Embryonic facial prominence (tissue), 1 donor: ENCODE results near the gene USP47.

Experiments used
- DNase-seq: peaks from one replicate; pipeline ENCODE4 v3.0.0-alpha.2; 2016; ENCODE audit errors: extremely low spot score

USP47 gene

DNA sequence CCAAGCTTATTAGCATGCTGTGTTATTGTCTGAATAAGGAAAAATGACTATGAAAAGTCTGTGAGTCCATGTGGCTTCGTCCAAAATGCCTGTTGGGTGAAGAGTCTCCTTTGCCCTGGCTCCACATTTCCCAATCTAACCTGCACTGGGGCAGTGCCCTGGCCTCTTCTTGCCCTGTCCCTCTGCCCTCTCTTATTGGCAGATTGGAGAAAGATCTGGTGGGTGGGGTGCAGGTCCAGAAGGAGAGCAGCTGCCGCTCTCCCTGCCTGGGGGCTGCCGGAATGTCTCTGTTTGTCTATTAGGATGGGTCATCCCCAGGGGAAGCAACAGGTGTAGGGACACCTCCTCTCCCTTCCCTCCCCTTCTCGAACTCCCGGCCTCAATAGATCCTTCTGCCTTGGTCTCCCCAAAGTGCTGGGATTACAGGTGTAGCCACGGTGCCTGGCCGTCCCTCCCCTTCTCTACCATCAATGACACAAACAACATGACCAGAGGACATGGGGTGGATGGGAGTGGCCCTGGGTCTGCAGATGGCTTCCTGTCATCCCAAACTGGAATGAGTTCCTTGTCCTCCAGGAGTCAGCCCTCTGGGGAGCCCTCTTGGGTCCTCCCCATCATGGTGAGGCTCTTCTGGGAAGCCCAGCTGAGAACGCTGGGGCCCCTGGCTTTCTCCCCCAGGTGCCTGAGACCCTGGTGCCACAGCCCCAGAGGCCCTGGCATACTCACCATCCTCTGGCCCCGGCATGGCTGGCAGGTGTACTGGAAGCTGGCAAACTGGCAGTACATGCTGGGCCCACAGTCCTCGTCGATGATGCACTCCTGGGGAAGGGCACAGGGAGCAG is 126.1 kb downstream of the USP47 start:
- DNase-seq, result no peak

DNA sequence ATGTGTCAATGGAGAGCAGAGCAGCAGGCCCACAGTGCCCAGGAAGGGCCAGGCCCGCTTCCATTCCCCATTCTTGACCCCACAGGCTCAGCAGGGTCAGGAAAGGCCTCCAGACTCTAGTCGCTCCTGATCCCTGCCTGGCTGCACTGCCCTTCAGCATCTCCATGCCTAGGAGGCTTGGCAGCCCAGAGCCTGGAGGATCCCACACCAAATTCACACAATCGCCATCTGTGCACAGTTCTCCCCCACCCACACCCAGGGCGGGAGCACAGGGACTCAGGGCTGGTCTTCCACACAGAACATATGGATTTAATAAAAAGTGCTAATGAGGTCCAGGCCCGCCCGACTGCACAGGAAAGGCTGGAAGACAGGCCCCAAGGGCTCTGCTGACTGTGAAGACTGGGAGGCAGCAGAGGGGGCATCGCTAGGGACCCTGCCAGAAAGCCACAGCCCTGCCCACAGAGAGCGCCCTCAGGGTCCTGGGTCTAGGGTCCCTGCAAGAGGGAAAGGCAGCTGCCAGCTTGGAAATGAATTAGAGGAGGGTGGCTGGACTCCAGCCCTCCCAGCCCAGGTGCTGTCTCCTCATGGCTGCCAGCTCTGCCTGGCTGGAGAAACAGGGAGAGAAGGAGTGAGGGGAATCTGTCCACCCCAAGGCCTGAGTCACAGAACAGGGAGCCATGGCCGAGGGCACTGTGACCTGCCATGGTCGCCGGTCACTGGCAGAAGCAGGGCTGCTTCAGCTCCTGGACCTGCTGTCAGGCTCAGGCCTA is 126.9 kb downstream of the USP47 start:
- peak; percentile 36 for DNase-seq

DNA sequence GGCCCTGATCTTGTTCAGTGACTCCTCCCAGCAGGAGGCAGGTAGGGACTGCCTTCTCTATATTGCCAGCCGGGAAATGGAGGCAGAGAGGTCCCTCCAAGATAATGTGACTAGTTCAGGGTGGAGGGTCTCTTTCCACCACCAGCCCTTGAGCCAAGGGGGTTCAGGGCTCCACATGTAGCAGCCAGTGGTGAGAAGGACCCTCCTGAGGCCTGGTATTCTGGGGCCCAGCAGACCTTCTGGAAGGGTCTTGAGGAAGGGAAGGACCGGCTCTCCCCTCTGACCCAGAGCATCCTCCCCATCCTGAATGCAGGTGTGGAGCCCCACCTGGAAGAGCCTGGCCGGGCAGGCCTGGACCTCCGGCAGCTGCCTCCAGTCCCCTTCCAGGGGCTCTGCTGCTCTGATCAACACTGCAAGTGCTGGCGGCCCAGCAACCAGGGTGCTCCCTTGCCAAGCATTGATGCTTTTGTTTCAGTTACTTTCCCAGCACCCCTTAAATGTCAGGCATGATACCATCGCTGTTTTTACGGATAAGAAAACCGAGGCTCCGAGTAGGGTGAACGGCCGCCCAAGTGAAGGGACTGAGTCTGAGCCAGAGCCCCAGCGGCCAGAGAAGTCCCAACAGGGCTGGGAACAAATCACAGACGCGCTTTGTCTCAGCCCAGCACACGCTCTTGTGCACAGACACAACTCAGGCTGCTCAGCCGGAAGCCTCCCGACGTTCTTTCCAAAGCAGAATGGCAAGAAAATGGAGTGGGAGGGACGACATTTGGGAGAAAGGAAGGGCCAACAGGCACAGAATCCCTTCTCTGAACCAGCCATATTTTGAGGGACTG is 127.8 kb downstream of the USP47 start:
- no peak for DNase-seq

DNA sequence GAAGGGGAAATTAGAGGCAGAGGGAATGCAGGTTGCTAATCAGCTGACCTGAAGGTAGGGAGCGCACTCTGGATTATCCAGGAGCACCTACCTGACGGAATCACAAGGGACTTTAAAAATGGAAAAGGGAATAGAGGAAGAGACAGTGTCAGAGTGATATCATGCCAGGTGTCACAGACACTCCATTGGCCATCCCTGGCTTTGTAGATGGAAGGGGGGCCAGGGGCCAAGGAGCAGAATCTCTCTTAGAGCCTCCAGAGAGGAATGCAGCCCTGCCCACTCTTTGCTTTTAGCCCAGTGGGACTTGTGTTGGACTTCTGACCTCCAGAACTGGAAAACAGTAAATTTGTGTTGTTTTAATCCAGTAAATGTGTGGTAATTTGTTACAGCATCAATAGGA is 128.8 kb downstream of the USP47 start:
- DNase-seq, result no peak

DNA sequence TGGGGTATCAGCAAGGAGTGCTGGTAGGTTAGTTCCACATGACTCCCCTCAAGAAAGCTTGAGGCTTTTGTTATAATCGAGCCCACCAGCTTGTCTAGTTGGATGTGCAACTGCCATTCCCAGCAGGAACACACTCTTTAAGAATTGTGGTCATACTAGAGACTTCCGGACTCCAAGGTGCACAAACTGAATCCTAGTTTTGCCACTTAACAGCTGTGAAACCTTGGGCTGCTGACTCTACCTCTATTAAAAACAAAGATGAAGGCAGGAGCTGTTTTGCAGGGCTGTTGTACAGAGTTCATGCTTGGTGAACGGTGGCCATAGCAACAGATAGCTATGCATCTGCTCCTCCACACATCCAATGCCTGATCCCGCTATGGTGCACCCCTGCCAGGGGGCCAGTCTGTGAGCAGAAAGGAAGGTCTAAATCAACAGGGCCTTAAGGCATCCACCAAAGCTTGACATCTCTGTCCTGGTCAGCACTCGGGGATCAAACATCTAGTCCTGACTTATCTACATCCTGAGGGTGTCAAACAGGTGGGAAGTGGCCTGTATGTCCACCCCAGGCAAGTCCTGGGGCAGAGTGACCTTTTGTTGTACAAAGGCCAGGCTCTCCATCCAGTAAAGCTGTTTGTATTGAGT is 130.3 kb downstream of the USP47 start:
- no peak for DNase-seq

DNA sequence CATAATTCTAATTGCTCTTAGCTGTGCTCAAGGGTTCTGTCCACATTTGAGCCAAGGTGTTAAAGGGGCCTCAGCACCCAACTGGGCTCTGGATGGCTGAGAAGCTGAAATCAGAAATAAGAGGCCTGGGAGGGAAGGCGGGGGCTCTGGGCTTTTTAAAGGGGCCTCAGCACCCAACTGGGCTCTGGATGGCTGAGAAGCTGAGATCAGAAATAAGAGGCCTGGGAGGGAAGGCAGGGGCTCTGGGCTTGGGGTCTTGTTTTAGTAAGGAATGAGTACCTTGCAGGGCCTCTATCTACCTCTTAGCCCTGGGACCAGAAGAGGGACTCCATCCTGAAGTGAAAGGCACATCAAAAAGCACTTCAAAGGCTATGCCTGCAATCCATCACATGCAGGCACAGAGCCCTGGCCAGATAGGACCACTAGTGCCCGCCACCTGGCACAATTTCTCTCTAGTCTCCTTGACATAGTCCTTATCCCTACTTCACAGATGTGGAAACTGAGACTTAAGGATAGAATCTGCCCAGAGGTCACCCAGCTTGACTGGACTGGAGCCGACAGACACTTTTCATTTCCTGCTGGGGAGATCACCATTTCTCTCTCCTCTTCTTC is 131.1 kb downstream of the USP47 start:
- no peak for DNase-seq

DNA sequence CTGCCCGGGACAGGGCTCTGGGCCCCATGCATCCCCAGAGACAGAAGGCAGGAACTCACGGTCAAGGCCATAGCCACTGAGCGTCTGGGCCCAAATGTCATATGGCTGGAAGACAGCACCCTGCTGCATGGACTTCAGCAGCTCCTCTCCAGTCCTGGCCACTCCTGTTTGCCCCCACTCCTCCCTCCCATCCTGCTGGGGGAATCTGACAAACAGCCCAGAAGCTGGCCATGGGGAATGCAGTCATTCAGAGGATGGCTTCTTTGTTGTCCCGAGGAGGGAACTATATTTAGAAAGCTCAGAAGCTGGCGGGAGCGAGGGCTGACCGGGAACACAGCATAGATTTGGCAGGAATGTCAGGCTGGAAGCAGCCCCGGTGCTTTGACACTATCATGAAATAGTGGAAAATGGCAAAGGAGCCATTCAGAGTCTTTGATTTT is 131.6 kb downstream of the USP47 start:
- no peak for DNase-seq

DNA sequence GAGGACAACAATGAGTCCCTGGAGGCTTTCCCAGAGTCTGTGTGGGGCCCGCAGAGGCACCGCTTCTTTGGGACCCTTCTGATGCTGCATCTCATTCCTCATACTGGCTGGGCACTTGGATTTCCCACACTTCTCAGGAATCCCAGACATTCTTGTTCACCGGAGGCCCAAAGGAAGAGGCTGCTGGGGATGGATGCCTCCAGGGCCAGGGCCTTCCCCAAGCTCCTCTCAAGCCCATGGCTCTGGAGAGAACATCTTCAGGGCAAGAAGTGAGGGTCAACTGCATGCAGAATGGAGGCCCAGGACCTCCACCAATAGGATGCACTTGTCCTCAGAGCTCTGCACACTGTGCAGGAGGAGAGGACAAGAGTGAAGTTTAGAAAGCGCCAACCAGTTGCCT is 132.1 kb downstream of the USP47 start:
- DNase-seq, result no peak

DNA sequence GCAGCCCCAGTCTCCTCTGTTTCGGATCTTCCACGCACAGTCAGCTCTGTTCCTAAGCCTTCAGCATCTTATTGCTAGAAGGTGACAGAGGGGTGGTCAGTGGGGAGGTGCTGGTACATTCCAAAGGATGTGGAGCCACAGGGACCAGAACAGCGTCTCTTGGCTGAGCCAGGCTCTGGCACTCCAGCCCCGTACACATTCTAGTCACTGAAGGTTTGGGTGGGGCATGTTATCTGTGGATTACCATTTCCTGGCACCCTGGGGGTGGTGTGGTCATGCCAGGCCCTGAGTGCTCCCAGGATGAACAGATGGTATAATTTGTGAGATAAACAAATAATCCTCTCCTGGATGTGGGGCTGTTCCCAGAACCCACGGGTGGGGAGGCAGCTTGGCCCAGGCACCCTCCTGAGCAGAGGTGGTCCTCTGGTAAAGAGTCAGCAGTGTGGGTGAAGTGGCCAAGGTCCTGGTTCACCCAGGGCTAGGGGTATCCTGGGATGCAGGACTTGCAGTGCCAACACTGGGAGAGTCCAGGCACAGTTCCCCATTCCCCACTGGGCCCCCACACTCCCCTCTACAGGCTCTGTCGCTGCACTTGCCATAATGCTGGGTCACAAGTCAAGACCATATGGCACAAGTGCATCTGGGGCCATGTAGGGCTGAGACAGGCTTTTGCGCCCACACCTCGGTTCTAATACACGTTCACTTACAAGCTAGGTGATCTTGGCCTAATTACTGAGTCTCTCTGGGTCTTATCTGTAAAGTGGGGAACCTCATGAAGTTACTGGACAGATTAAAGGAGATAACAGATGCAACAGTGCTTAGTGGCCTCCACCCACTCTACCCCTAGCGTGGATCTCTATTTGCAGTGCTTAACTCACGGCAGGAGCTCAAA is 133.7 kb downstream of the USP47 start:
- DNase-seq, result no peak

DNA sequence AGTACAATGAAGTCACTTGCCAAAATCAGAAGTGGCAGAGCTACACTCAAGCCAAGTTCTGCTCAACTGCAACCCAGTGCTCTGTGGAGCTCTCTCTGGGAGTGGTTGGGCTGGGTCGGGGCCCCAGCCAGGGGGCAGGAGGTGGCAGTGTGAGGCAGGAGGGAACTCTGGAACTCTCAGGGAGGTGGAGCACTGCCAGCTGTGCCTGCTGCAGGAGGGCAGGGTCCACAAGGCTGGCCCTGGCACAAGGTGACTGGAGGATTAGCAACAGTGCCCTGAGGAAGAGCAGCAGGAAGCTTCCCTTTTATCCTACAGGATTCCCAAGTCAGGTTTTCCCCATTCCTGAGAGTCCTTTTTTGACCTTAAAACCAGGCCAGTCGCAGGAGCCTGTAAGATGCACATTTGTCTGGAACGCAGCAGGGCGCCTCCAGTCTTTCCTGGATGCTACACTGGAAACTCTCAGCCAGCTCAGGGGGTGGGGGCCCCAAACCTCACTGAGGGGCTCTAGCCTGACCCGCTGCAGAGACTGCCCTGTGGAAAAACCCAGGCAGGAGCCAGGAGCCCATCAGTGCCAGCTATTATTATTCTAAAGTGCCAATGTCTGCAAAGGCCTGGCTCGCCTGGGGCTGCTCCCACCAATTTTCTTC is 134.8 kb downstream of the USP47 start:
- DNase-seq, result no peak

DNA sequence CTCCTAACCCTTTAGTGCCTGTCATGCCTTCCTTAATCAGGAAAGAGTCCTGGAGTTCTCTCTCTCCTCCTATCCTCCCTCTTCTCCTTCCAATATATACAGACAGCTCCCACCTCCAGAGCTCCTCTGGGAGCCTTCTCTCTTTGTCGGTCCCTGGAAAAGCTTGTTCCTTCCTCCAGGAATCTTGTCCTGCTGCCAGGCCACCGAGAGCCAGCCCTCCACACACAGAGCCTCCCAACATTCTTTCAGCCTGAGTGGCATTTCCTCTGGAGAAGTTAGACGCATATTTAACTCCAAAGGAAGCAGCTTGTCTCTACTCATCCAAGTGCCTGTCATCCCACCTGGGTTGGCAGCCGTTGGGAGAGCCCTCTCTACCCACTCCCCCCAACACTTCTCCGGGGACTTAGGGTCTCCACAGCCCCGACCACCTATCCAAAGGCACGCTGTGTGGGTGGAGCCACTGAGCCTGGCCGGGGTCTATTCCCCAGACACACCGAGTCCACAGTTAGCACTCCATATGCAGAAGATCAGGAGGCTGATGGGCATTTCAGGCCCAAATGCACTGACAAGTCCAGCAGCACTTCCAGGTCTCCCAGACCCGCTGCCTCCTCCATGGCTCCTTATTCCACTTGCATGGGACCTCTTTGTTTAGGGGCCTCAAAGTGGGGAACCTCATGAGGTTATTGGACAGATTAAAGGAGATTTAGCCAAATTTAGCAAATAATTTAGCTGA is 135.6 kb downstream of the USP47 start:
- DNase-seq, result peak; percentile 32

DNA sequence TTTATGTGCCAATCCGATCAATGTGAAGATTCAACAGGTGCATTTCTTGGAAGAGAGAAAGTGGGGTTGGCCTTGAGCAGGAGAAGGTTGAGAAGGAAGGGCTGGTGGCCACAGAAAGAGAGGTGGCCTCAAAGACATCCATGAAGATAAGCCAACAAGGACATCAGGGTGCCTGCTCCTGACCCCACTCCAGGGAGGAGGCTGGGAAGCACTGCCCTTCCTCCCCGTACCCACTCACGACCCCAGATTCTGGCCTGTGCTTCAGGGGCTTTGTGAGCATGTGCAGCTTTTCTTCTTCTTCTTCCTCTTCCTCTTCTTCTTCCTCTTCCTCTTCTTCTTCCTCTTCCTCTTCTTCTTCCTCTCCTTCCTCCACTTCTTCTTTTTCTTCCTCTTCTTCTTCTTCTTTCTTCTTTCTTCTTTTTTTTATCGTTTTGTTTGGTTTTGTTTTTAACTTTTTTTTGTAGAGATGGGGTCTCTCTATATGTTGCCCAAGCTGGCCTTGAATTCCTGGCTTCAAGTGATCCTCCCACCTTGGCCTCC is 136.4 kb downstream of the USP47 start:
- DNase-seq, result no peak

DNA sequence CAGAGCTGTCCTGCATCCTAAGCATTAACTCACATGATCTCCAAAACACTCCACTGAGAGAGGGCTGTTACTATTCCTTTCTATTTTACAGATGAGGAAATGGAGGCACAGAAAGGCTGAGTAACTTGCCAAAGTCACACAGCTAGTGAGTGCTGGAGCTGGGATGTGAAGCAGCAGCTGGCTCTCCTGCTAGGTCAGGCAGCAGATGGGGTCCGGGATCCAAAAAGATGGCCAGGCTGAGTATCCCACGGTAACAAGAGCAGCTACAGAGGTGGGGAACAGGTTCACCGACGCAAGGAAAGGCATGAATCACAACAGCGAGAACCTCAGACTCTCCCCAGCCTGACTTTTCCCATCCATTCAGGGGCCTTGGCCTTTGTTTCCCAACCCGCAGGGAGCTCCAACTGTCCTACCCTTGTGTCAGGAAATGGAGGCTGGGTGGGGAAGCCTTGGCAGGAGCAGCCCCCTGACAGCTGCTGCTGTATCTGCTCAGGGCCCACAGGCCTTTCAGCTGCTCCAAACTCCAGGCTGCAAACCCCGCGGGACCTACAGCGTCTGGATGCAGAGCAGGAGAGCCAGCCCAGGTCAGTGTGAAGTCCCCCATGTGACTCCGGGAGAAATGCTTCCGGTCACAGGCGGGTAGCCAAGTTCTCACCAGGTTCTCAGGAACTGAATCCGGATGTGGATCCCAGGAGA is 137.2 kb downstream of the USP47 start:
- no peak for DNase-seq

DNA sequence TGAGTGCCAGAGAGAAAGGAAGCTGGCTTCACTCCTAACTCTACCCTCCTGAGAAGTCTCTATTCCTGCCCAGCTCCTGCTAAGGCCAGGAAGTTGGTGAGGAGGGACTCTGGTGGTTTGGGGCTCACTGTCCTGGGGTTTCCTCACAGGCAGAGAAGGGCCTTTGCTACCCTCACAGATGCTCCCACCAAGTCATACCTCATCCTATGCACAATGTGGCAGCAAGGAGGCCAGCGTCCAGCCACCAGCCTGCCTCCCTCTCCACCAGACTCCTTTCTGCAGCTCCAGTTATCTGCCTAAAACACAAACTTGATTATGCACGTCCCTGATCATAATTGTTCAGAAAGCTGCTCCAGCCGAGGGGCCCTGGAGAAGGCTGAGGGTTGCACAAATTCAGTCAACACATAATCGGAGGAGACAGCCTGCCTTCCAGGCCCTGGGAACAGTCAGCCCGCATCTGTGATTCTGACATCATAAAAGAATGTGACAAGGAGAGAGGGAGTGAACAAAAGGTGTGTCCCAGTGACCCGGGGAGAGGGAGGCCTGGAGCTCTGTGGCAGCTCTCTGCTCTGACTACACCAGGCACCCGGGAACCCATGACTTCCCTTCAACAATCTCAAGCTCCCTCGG is 137.8 kb downstream of the USP47 start:
- peak; percentile 57 for DNase-seq

DNA sequence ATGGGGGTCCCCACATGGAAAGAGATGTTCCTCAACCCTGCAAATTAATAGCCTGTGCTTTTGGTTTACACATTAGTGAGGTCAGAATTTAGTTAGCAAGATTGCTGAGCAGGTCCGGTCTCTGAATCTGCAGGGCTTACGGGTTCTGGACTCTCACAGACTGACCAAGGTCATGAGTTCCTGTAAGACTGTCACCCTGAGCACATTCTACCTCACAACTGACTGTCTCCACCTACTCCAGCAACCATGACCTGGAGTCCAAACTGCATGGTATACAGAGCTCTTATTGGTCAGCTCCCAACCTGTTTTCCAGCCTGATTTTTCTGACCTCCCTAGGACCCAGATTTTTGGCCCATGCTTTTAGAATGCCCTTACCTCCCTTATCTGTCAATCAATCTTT is 138.4 kb downstream of the USP47 start:
- DNase-seq, result no peak

DNA sequence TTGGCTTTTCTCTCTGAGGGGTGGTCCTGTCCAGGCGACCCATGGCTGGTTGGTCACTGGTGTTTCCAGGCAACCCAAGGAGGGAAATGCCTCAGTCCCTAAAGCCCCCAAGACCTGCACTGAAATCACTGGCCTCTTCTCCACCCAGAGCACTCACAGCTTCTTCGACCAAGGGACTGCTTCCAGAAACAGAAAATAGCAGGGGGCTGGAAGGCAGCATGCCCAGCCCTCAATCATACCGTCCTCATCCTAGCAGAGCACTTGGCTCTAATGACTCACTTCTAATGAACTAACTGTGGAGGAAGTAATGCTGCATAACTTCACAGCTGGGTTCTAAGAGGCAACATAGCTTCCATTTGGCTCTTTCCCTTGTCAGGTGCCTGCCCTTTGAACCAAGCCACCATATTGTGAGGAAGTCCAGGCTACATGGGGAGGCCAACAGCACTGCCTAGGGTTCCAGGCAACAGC is 139.1 kb downstream of the USP47 start:
- no peak for DNase-seq

DNA sequence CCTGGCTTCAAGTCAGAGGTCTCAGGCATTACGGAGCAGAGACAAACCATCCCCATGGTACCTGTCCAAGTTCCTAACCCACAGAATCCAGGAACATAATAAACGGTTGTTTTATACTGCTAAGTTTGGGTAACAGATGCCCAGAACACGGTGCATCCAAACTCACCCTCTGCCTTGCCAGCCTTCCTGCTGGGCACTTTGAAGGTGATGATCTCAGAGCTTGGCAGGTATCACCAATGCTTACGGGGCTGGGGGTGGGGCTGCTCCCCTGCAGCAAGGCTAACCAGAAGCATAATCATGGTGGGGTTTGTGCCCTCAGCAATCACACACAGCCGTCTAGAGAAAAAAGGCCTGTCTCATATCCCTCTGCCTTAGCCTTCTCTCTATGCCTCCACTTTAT is 139.6 kb downstream of the USP47 start:
- no peak for DNase-seq

DNA sequence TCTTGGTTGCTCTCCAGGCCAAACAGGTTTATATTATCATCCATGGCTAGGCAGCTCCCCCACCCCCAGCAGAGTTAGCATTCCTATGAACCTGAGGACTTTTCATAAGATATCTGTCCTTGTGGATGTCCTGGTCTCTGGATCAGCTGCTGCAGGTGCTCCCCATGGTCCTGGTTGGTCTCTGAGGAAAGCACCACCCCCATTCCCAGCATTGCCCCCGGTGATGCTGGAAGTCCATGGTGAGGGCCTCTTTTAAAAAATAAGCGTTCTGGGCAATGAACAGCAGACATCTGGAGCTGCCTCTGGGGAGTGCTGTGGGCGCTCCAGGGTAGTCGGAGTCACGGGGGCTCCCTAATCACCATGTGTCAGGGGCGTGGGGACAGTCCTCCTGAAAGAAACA is 140.1 kb downstream of the USP47 start:
- no peak for DNase-seq
